ENCODE measurements around the gene C7orf33.
A peak's percentile ranks its signal among the peaks of the same experiment; 100 is the strongest.
"Not testable (repeated sequence)": the region's sequence is repeated elsewhere in the genome, so short reads cannot be mapped to it uniquely, and the experiment has no call there.

Gene C7orf33, protein sequence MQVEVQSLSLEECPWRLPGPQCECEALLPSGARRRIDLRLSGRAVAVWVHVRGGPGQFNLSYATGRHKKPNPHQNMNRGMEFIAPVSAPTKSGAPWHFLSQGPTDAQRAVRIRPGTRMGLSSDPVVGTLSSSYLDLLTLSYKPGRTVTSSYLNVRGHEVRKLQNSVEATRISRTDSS

DNA sequence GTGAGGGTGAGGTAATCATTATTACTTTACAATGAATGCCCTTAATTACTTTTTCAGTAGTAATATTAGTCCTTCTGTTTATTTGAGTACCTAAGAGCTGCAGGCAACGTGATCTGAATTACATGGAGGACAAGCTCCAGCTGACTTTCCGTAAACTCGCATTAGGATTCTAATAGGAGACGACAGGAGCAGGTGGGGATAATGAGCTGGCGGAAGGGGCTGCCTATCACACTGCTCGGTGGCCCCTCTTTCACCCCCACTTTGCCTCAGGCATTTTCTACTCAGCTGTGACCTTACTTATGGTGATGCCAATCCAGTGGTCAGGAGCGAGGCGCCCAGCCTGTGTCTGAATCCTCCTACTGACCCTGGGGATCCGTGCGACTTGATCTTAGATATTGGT lies at the start of gene C7orf33:
Gene C7orf33 (plus strand): TSS at position 296 of the 400 bp plus-strand sequence. CDS start 160 bp downstream, outside the sequence.
- no peak for DNase-seq

DNA sequence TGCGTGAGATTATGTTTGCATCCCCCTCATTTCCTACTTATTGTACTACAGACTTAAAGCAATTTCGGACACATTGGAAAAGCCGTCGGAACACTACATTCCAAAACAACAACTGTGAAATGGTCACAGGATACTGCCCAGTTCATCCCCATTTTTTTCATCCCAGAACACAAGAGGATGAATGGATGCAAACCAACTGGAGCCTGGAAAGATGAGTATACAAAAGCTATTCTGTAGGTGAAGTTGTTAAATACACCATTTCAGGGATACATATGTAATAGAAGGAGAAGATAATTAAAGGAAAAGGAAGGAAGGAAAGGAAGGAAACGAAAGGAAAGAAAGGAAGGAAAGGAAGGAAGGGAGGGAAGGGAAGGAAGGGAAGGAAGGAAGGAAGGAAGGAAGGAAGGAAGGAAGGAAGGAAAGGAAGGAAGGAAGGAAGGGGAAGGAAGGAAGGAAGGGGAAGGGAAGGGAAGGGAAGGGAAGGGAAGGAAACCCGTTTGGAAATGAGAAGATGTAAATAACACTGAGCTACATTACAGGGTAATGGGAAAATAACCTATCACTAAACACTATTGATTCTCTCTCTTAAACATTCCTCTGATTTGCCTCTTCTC lies 48.6 kb upstream of the C7orf33 start:
- DNase-seq, result no peak

DNA sequence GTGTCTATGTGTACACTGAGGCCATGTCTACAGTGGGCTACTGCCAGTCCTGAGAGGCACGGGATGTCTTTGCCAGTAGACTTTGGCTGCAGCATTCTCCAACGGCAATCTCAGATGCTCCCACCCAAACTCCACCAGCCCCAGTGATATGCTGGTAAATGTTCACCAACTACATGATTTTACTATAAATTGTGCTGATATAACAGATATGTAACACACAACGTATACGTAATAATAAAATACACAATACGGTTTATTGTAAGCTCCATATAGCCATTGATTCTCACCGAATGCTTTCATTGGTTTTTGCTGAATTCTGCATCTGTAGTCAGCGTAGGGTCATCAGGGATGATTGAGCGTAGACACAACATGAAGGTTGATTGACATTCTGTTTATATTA lies 47.3 kb upstream of the C7orf33 start:
- no peak for DNase-seq

DNA sequence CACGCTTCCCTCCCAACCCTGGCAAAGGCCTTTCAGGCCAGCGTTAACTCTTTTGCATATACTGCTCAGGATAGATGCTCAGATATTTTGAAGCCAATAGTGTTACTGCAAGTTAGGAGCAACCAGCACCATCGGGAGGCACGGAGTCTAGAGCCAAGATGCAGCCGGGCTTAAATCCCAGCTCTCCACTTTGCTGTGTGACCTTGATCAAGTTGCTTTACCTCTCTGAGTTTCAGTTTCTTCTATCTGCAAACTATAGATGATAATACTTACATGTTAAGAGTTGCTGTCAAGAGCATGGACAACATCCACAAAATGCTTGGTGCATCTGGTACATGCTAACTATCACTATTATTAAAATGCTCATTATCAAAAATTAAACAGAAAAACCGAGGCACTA lies 45.4 kb upstream of the C7orf33 start:
- DNase-seq, result no peak

DNA sequence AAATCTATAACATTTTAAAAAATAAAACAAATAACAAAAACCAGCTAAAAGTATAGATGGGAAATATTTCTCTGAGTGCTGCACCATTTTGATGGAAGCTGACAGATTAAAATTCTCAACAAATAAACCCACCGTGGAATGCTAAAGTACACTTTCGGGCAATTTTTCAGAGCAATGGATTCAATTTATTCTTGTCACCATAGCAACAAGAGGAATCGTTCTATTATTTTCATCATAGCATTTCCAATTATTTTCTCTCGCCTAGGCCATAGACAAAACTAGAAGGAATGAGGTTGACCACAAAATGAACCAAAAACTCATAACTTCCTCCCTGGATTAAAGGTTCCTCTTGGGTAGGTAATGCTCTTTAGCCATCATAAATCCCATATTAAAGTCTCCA lies 44.6 kb upstream of the C7orf33 start:
- no peak for DNase-seq

DNA sequence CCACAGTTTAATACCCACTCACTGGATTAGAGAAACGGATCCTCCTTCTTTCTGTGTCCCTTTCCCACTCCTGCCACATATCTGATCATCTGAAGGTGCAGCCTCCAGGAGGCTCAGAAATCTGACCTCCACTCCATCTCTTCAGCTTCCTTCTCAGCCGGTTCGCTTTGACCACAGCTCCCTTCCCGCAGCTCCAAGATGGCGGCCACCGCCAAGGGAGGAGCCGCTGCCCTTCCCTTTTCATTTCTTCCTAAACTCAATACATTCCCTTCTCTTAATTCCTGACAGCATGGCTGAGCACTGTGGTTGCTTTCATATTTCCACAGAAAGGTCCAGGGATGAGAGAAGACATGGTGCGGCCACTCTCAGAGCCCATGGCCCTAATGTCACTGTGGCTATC lies 43.7 kb upstream of the C7orf33 start:
- no peak for DNase-seq

DNA sequence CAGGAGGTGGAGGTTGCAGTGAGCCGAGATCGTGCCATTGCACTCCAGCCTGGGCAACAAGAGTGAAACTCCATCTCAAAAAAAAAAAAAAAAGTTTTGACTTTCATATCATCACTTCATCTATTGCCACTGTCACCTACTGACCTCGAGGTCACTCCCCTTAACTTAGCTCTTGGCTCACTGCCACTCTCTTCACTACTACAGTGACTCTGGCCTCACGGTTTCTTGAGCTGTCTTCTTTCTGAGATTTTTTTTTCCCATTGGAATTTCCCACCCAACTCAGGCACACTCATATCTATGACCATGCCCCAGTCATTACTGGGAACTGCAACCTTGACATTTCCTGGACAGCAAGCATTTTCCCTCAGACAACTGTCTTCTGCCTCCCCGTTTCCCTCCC lies 42.6 kb upstream of the C7orf33 start:
- no peak for DNase-seq

DNA sequence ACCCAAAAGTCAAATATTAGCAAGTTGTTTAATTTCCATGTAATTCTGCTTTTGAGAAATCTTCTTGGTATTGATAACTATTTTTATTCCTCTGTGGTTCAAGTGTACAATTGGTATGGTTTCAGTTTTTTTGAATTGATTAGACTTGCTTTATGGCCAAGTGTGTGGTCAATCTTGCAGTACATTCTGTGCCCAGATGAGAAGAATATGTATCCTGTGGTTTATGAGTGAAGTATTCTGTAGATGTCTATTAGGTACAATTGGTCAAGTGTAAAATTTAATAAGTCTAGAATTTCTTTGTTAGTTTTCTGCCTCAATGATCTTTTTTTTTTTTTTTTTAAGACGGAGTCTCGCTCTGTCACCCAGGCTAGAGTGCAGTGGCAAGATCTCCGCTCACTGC lies 36.6 kb upstream of the C7orf33 start:
- no peak for DNase-seq

DNA sequence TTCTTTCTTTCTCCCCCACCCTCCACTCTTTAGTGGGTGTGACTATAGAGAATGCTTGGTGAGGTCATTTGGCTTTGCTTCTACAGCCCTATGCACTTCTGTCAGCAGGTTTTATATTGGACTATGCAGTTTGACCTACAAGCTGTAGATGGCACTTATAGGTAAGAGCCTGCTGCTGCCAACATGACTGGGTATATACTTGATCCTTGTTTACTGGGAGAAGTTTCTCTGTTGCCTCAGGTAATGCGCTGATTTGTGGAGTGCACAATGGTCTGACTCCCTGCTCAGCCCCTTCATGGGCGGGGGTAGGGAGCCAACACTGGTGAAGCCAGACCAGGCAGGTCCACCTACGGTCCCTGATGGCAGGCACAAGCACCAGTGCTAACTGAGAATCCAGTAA lies 33.7 kb upstream of the C7orf33 start:
- DNase-seq, result no peak

DNA sequence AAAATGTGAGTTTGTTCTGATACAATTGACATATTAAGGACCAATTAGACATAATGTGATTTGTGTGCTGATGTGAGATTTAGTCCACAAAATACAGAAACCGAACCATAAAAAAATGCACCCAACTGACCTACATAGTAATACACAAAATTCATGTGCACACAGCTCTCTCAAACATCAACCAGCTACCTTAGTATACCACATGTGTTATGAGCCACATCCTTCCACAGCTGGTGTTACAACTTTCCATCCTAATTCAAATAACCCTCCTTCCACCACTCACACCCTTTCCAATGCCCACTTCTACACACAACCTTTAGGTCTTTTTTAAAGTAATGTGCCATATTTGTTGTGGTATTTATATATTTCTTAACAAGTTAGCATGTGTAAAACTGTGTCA lies 31.7 kb upstream of the C7orf33 start:
- no peak for DNase-seq

DNA sequence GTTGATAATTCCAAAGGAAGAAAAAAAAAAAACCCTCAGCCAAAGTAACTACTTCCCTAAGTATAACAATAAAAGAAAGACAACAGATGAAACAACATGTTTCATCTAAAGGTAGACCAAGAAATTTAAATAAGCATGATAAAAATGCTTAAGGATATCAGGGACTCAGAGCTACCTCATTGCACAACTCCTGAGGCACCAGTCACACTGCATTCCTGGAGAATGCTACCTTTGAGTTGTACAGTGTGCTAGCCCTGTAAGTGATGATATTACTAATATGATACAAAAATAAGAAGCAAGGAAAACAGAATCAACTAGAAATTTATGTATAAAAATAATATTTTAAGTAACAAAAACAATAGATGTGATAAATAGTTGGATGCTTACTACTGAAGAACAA lies 29.5 kb upstream of the C7orf33 start:
- DNase-seq, result no peak

DNA sequence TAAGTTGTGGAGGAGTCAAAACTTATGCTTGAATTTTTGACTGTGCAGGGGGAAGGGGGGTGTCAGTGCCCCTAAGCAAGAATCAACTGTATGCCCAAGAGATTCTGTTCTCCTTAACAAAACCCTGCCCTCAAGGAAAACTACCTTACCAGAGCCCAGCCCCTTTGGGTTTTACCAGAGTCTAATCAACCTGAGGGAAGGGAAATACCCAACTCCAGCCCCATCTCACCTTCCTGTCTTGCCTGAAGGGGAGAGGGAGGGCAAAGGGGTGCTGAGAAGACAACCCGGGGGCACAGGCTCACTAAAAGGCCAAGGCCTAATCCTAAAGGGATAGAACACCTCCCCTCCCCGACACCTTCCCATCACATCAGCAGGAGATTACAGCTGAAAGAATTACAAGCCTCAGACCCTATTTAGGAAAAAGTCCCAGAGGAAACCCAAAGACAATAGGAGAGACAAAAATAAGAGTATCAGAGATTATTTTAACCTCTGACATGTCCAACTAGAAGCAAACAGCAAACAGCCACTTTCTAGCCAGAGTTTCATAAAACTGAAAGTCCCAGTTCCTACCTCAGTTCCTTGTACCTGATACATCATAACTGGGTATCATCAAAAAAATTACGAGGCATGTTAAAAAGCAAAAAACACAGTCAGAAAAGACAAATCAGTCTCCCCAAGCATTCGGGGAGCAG lies 26.8 kb upstream of the C7orf33 start:
- no peak for DNase-seq

DNA sequence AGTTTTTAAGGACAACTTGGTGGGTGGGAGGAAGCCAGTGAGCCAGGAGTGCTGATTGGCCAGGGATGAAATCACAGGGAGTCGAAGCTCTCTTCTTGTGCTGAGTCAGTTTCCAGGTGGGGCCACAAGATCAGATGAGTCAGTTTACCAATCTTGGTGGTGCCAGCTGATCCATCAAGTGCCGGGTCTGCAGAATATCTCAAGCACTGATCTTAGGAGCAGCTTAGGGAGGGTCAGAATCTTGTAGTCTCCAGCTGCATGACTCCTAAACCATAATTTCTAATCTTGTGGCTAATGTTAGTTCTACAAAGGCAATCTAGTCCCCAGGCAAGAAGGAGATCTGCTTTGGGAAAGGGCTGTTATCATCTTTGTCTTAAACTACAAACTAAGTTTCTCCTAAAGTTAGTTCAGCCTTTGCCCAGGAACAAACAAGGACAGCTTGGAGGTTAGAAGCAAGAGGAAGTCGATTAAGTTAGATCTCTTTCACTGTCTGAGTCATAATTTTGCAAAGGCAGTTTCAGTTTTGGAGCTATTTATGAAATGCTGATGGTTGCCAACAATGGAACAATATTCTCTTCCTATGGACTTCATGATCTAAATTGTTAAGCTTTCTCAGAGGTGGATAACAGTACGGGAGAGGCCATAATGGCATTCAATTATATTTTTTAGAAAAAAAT lies 26.2 kb upstream of the C7orf33 start:
- DNase-seq, result not testable (repeated sequence)

DNA sequence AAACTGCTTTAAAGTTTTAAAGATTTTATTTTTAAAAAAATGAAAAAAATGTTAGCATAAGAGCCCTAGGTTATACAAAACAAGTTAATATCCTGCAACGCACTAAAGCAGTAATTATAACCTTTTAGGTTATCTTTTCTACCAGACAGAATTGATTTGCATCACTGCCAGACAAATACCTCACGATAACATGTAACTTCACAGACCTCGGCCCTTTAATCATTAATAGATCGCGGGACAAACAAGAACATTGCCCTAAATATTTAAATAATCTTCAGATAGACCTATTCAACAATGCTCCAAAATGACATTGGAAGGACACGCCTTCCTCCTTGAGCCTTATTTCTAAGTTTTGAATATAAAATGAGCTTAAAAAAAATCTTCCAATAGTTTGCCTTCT lies 23.8 kb upstream of the C7orf33 start:
- no peak for DNase-seq

DNA sequence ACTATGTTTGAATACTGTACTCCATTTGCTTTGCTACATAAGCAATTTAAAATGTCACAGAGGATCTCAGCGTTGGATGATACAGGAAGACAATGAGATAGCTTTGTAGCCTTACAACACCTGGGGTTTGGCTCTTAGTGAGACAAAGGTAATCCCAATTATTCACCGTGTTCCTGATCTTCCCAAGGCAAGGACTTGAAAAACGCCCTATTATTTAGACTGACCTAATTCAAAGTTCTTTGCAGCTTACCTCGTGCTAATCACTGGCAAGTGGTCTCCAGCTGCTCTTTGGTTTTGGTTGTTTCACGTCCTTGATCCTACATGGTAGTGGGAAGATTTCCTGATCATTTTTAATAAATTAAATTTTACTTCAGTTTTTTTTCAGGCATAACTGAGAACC lies 23.0 kb upstream of the C7orf33 start:
- DNase-seq, result no peak

DNA sequence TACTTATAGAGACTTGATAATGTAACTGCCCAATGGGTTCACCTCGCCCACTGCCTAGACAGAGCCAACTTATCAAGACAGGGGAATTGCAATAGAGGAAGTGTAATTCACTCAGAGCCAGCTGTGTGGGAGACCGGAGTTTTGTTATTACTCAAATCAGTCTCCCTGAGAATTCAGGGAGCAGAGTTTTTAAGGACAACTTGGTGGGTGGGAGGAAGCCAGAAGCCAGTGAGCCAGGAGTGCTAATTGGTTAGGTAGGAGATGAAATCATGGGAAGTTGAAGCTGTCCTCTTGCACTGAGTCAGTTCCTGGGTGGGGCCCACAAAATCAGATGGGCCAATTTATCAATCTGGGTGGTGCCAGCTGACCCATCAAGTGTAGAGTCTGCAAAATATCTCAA lies 20.1 kb upstream of the C7orf33 start:
- DNase-seq, result no peak

DNA sequence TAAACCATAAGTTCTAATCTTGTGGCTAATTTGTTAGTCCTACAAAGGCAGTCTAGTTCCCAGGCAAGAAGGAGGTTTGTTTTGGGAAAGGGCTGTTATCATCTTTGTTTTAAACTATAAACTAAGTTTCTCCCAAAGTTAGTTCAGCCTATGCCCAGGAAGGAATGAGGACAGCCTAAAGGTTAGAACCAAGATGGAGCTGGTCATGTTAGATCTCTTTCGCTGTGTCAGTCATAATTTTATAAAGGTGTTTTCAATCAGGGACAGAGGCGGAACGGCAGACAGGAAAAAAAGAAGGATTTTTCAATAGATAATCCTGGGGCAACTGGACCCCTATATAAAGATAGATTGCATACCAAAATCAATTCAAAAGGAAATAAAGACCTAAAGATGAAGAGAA lies 19.6 kb upstream of the C7orf33 start:
- DNase-seq, result not testable (repeated sequence)

DNA sequence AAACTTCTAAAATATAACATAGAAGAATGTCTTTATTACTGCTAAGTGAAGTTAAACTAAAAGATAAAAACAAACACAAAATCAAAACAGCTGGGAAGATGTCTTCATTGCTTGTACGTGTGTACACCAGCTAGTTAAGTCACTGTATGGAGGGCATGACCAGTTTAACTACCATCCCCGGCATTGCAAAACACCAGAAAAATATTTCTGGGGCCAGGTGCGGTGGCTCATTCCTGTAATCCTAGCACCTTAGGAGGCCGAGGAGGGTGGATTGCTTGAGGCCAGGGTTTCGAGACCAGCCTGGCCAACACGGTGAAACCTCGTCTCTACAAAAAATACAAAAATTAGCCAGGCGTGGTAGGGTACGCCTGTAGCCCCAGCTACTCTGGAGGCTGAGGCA lies 19.2 kb upstream of the C7orf33 start:
- DNase-seq, result no peak

DNA sequence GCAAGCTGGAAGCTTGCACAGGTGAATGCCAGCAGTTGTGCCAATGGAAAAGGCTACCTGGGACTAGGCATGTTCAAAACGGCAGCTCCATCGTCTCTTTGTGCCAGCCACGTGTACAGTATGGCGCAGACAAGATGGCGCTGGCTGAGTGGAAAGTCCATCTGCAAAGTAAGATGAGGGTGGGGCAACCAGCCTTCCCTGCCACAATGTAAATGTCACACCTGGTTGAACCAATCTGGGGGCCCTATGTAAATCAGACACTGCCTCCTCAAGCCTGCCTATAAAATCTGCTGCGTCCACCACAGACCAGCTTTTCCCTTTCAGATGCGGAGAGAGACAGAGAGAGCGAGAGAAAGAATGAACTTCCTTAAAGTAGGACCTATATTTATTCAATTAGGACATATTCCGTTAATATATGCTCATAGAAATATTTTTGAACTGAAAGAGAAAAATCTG lies 18.5 kb upstream of the C7orf33 start:
- no peak for DNase-seq

DNA sequence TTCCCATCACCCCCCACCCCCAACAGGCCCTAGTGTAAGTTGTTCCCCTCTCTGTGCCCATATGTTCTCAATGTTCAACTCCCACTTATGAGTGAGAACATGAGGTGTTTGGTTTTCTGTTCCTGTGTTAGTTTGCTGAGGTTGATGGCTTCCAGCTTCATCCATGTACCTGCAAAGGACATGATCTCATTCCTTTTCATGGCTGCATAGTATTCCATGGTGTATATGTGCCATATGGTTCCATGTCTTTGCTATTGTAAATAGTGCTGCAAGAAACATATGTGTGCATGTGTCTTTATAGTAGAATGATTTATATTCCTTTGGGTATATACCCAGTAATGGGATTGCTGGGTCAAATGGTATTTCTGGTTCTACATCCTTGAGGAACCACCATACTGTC lies 17.0 kb upstream of the C7orf33 start:
- DNase-seq, result not testable (repeated sequence)

DNA sequence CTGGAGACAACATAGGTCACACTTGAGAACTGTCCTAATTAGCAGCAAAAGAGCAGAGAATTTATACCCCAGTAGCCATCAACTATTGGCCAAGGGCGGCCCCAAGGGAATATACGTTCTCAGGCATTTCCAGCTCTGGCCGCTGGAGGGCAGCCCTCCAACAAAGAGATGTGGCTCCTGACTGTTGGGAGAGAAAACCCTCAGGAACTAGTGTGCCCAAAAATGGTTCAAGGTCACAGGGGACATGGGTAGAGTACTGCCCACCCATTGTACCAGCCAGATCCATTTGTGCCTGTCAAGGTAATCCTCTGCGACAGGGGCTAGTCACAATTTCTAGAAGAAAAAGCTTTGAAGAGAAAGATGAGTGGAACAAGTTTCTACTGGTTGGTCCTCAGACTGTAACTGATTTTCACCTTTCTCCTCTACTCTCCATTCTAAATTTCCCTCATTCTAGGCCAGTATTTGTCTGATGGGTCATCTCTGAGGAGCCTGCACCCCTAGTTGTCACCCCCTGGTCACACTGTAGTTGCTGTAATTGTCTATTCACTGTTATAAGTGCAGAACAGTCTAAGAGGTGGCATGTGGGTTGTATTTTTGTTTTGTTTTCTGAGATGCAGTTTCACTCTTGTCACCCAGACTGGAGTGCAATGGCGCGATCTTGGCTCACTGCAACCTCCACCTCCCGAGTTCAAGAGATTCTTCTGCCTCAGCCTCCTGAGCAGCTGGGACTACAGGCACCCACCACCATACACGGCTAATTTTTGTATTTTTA lies 14.7 kb upstream of the C7orf33 start:
- DNase-seq, result peak; percentile 69

DNA sequence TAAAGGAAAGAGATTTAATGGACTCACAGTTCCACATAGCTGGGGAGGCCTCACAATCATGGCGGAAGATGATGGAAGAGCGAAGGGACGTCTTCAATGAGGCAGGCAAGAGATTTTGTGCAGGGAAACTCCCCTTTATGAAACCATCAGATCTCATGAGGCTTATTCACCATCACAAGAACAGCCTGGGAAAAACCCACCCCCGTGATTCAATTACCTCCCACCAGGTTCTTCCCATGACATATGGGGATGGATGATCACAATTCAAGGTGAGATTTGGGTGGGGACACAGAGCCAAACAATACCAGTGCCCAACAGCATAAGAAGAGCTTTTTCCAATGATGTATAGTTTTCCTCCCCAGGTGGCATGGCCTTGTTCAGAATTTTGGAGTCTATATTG lies 11.2 kb upstream of the C7orf33 start:
- no peak for DNase-seq

DNA sequence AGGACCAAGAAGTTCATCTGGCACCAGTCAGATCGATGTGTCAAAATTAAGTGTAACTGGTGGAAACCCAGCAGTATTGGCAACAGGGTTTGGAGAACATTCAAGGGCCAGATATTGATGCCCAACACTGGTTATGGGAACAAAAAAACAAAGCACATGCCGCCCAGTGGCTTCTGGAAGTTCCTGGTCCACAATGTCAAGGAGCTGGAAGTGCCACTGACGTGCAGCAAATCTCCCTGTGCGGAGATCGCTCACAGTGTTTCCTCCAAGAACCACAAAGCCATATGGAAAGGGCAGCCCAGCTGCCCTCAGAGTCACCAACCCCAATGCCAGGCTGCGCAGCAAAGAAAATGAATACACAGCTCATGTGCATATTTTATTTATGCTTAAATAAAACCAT lies 10.1 kb upstream of the C7orf33 start:
- no peak for DNase-seq
